GM12872 (cell line): ENCODE data around the gene TMEM167B.

Experiments
- TF ChIP-seq, protein P1 (sequence below): IDR thresholded peaks from 3 replicates; pipeline ENCODE4 v1.5.1; 2011; ENCODE audit warnings: low read depth, mild to moderate bottlenecking, low read length, moderate library complexity; ENCODE audit not compliant: insufficient read depth

TMEM167B gene

GRCh38 chr1:109069294-109069693, 21.3 kb upstream of the TMEM167B start:
- TF ChIP-seq, protein P1, sequence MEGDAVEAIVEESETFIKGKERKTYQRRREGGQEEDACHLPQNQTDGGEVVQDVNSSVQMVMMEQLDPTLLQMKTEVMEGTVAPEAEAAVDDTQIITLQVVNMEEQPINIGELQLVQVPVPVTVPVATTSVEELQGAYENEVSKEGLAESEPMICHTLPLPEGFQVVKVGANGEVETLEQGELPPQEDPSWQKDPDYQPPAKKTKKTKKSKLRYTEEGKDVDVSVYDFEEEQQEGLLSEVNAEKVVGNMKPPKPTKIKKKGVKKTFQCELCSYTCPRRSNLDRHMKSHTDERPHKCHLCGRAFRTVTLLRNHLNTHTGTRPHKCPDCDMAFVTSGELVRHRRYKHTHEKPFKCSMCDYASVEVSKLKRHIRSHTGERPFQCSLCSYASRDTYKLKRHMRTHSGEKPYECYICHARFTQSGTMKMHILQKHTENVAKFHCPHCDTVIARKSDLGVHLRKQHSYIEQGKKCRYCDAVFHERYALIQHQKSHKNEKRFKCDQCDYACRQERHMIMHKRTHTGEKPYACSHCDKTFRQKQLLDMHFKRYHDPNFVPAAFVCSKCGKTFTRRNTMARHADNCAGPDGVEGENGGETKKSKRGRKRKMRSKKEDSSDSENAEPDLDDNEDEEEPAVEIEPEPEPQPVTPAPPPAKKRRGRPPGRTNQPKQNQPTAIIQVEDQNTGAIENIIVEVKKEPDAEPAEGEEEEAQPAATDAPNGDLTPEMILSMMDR: no peak

DNA sequence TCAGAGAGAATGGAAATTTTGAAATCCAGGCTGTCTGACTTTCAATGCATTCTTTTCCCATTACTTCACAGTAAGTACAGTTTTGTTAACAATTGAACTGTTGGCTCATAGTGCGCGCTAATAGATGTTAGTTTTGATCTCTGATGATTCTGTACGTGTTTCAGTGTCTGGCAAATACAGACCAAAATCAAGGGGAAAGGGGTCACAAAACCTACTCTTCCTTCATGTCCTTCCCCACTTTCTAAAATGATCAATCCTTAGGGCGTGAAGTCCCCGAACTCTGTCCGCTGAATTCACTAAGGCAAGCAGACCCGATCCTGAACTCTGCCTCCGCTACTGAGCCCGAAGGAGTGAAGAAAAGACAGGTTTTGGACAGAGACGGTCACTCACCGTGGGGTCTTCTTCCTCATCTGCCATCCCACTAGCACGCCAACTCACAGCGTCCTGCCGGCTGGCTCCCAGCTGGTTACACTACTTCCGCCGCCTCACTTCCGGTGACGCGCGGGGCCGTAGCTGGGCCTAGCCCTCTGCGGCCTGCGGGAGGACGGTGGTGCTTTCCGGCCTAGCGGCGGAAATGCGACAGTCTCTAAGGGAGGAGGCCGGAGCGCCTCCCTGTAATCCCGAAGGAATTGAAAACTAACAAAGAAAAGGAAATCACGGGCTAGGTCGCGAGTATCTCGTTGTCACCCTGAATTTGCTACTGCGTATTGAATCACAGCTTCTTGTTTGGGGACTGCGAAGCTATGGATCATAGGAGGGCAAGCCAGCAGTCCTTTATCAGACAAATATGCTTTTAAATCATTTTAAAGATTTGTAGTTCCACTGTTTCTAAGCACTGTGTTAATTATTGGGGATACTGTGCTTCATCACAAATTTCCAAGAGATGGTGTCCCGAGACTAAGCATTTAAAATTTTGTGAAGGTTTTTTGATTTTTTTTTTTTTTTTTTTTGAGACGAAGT, 14.8 kb upstream of the TMEM167B start, which contains the start of gene TAF13:
TSS of gene TAF13 (minus strand) at position 473 of the 960 bp plus-strand sequence. CDS start at position 417, 56 bp downstream.
- TF ChIP-seq, protein P1: 0 out of 3 replicates have a peak, but pooled peaks have one; percentile 3

DNA sequence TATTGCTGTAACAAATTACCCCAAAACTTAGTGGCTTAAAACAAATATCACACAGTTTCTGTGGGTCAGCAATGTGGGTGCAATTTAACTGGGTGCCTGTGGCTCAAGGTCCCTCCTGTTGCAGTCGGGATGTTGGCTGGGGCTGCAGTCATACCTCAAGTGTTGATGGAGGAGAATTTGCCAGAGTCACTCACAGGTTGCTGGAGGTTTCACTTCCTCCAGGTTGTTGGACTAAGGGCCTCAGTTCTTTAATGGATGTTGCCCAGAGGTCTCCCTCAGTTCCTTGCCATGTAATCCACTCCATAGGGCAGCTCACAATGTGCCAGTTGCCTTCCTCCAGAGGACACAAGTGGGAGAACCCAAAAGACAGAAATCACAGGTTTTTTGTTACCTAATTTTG, 12.2 kb upstream of the TMEM167B start:
- TF ChIP-seq, protein P1: no peak

GRCh38 chr1:109079240-109079622, 11.3 kb upstream of the TMEM167B start:
- TF ChIP-seq, protein P1: no peak

- TF ChIP-seq, protein P1: no peak
Observed at GRCh38 chr1:109080441-109081082, 10.0 kb upstream of the TMEM167B start.

DNA sequence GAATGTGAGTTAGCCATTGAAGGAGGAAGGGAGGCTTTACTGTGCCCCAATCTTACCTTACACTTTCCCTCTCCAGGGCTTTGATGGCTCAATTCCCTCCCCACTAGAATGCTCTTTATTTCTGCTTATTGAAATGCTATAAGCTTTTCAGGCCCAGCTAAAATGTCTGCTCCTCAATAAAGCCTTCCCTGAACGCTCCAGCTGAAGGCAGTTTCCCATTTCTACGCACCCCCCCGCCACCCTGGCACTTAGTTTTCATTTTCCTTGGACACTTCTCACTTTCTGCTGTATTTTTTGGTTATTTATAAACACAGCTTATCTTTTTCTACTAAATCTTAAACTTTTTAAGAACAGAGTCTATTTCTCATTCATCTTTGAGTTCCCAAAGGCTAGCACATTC, 7.1 kb upstream of the TMEM167B start:
- TF ChIP-seq, protein P1: no peak

DNA sequence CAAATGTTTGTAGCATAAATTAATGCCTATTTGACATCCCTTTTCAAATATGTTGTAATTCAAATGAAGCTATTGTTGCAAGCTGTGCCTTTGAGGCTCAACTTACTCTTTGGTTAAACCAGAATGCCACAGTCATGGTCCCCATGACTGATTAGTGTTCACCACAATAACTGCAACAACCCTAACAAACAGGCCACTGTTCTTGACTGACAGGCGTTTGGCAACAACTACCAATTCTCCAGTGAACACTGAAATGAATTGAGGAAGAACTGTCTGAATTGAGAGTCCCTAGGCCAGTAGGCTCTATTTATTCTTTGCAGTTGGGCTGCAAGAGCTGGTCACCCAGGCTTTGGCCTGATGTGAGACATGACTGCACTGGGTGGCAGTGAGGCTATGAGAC, 6.6 kb upstream of the TMEM167B start:
- TF ChIP-seq, protein P1: no peak
